ENCODE results near the gene RPRD1A. TPM values are rescaled to one million over a fixed set of nuclear protein-coding genes. Genes with fewer than 3 reads are reported as not detected.

Gene RPRD1A
- total RNA-seq, 1 experiment from 2014 or later: 31.4 TPM

DNA sequence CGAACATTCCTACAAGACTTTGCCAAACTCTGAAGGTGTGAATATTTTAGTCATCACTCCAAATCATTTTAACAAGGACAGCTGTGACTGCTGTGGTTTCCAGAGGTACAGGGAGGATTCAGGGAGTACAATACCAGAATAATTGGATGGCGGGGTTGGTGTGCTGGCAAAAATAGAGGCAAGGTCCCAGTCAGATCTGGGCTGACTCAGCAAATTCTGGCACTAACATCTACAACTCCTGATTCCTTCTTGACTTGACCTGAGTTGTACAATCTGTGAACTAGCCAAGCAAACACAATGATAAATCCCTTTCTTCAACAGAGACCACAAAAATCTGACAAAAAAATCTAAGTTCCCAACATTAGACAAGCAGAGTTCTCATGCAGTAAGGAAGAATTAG is 54.5 kb downstream of the RPRD1A start:
- H3K9me3 ChIP-seq: no peaks in the 10 kb centered on the region
- H3K27me3 ChIP-seq: no peaks in the 10 kb centered on the region
- H3K36me3 ChIP-seq: no peaks in the 10 kb centered on the region
- no peak for DNase-seq
- no peak overlapping the region for H3K4me3 ChIP-seq

DNA sequence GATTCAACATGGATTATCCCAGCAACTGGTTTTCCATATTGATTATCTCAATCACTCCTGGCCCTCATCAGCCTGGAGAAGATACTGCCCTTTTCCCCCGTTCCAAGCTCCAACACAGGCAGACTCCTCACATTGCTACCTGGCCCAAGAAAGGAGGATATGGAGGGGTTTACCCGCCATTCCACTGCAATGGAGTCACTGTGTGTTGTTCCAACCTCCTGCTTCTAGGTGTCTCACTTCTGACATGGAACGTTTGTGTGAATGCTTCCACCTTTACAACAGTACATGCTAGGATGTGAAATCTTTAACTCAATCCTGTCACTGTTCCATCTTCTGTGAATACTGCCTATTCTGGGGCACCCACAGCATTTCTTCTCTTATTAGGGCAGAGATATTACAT is 58.1 kb downstream of the RPRD1A start:
- Histone ChIP-seq H3K27me3 (no peaks in the 10 kb centered on the region), H3K9me3 (no peaks in the 10 kb centered on the region), H3K36me3 (no peaks in the 10 kb centered on the region), H3K4me3 (no peak overlapping the region)
- DNase-seq: no peak

DNA sequence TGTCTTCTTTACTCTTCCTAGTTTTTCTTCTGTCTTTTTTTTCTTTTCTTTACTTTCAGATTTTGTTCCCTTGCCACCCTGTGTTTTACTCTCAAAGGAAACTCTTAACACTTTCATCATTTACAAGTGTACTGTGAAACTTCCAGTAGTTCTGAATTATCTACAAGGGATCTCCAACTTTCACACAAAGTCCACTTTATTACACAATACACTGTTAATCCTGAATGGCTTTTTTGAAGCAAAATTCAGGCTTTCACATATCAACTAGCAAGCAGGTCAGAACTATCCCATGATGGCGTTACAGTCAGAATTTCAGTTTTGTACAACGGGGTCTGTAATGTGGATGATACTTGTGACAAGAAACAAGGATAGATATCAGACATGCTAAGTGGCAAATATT is 60.4 kb downstream of the RPRD1A start:
- DNase-seq: no peak
- no peaks in the 10 kb centered on the region for H3K27me3 ChIP-seq

DNA sequence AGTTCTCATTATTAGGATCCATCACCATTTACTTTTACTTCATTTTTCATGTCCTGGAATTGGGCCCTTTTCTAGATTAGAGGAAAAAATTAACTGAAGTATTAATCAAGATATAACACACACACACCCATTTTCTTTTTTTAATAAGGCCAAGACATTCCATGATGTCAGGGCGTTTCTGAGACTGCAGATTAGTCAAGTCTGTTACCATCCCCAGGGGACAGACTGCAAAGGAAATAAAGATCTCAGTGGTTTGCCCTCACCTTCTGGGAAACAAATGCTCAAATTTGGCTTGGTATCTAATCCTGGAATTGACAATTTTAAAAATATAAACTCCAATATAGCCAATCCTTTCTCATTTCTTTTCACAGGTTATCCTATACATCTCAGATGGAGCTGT is 67.4 kb downstream of the RPRD1A start:
- Histone ChIP-seq H3K4me3 (no peak overlapping the region), H3K36me3 (no peaks in the 10 kb centered on the region), H3K9me3 (no peaks in the 10 kb centered on the region), H3K27me3 (no peaks in the 10 kb centered on the region)
- DNase-seq: no peak

More for the DNA sequence above, 60.4 kb downstream of the RPRD1A start:
- H3K36me3 ChIP-seq: no peaks in the 10 kb centered on the region
- no peak overlapping the region for H3K4me3 ChIP-seq
- H3K9me3 ChIP-seq: no peaks in the 10 kb centered on the region

DNA sequence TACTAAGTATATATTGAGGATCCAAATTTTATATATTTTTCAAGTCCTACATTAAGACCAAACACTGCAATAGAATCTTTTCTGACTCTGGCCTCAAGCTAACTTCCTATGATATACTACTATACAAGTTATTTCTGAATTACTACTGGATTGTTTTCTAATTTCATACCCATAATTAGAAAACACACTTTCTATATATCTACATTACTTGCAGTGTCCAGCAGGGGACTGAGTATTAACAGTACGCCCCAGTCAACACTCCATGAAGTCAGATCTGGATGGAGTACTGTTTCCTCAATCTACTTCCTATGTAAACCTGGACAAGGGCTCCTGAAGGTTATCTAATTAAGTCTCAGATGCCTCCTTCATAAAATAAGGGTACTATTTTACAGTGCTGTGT is 68.4 kb downstream of the RPRD1A start:
- Histone ChIP-seq H3K36me3 (no peaks in the 10 kb centered on the region), H3K27me3 (no peaks in the 10 kb centered on the region), H3K9me3 (no peaks in the 10 kb centered on the region), H3K4me3 (no peak overlapping the region)
- DNase-seq: no peak

DNA sequence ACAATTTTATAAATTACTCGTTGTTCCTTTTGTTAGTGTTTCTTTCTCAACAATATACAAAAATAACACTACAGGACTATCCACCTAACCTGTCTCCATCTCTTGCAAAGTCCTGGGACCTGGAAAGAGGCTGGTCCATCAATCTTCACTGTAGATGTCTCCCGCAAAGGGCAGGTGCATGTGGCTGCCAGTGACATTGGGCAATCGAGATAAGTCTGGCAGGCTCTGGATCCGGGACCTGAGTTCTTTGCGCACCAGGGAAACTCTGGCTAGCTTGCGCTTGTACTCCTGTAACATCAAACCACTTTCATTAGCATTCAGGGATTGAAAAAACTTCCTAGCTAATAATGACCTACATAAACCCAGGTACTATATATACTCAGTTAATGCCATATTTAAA is 74.3 kb downstream of the RPRD1A start:
- Histone ChIP-seq H3K36me3 (no peaks in the 10 kb centered on the region), H3K4me3 (no peak overlapping the region), H3K9me3 (no peaks in the 10 kb centered on the region), H3K27me3 (no peaks in the 10 kb centered on the region)
- DNase-seq: no peak

DNA sequence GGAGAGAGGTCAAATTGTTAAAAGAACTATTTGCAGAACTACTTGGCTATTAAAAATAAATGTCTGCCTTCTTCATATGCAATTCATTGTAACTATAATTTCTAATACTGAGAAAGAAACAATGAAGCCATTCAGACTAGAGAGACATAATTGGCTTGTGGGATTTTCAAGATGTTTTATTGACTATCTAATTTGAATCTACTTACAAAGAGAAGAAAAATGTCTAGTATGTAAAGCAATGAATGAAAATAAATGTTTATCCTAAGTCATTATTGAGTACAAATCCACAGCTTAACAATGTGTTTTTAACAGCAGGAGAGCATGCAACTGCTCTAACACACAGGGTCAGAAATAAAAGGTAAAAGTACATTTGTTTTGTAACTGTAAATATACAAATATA is 75.7 kb downstream of the RPRD1A start:
- H3K36me3 ChIP-seq: no peaks in the 10 kb centered on the region
- H3K27me3 ChIP-seq: no peaks in the 10 kb centered on the region
- H3K4me3 ChIP-seq: no peak overlapping the region
- H3K9me3 ChIP-seq: no peaks in the 10 kb centered on the region
- no peak for DNase-seq

DNA sequence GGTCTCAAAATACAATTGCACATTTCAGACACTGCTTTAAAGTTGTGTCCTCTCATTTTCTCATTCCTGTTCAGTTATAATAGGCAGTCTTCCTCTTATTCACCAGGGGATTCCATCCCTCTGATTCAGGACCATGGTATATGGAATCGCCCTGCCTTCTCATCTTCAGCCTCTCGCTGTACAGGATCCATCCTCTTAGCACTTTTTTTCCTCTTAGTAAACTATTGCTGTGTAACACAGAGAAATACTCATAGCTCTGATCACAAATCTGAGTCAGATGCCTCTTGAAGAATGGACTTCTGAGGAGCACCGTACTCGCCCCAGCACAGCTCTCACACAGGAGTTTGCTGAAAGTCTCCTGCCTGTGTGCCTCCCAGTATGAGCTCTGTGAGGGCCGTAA is 83.5 kb downstream of the RPRD1A start:
- Histone ChIP-seq H3K4me3 (no peak overlapping the region), H3K27me3 (no peaks in the 10 kb centered on the region), H3K9me3 (no peaks in the 10 kb centered on the region), H3K36me3 (peaks cover 23% of the 10 kb centered on the region)
- no peak for DNase-seq

DNA sequence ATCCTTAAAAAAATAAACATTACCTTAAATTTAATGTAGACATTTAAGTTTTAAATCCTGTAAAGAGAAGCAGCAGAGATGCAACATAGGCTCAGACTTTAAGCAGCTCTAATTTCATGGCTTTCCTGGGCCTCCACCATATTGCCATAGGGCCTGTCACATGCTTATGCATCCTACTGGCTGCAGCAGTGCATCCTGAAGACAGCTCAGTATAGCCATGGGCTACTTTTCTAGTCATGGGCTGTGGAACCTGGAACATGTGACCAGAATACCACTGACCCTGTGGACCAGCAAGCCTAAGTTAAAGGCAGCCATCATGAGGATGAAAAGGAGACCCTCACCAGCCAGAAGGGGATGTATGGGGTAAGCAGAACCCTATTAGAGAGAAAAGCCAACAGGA is 84.2 kb downstream of the RPRD1A start:
- DNase-seq: no peak
- H3K4me3 ChIP-seq: no peak overlapping the region
- peaks cover 30% of the 10 kb centered on the region for H3K36me3 ChIP-seq
- no peaks in the 10 kb centered on the region for H3K27me3 ChIP-seq
- no peaks in the 10 kb centered on the region for H3K9me3 ChIP-seq

DNA sequence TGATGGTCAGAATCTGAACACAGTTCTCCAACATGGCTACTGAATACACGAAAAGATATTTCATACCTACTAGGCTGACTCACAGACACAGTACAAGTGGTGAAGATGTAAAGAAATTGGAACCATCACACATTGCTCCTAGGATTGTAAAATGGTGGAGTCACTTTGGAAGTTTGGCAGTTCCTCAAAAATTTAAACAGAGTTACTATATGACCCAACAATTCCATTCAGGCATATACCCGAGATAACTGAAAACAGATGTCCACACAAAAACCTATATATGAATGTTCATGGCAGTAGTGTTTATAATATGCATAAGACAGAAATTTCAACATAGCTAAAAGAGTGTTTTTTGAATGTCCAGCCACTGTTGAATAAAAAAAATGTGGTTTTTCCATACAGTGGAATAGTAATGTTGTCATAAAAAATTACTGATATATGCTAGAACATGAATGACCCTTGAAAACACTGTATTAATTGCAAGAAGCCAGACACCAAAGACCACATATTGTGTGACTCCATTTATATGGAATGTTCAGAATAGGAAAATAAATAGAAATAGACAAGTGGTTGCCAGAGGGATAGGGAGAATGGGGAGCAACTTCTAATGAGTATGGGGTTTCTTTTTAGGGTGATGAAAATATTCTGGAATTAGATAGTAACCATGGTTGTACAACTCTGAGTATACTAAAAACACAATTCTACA is 84.8 kb downstream of the RPRD1A start:
- Histone ChIP-seq H3K27me3 (no peaks in the 10 kb centered on the region), H3K36me3 (peaks cover 36% of the 10 kb centered on the region), H3K9me3 (no peaks in the 10 kb centered on the region), H3K4me3 (no peak overlapping the region)
- DNase-seq: no peak

DNA sequence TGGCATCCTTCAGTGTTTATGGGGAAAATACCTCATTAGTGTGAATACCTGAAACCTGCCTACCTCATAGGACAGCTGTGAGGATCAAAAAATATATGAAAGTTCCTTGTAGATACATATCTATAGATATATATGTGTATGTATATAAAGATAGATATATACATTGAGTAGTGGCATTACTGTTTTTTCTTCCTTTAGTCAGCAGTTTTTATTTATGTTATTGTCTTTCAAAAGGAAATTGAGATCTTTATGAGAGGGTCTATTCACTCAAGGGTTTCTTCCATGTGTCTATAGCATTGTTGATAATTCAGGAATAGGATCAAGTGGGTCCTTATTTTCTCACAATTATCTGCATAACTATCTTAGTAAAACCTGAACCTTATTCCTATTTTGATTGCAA is 88.2 kb downstream of the RPRD1A start:
- no peak for DNase-seq
- Histone ChIP-seq H3K36me3 (peaks cover 65% of the 10 kb centered on the region), H3K9me3 (no peaks in the 10 kb centered on the region), H3K4me3 (no peak overlapping the region), H3K27me3 (no peaks in the 10 kb centered on the region)

DNA sequence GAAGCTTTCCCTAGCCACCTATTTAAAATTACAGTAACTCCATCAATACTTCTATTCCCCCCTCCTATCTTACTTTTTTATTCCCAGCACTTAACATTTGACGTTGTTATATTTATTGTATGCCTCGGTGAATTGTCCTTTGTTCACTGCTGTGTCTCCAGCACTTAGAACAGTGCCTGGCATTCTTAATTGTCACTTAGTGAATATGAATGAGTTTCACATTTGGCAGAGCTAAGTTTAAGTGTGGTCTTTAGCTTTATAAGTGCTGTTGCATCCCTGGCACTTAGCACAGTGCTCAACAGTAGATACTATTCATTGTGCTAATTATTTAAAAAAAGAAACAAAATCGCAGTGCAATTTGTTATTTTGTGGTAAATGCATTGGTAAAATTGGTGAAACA is 93.2 kb downstream of the RPRD1A start:
- no peak for DNase-seq
- Histone ChIP-seq H3K9me3 (no peaks in the 10 kb centered on the region), H3K4me3 (no peak overlapping the region), H3K27me3 (no peaks in the 10 kb centered on the region), H3K36me3 (peaks cover 48% of the 10 kb centered on the region)

DNA sequence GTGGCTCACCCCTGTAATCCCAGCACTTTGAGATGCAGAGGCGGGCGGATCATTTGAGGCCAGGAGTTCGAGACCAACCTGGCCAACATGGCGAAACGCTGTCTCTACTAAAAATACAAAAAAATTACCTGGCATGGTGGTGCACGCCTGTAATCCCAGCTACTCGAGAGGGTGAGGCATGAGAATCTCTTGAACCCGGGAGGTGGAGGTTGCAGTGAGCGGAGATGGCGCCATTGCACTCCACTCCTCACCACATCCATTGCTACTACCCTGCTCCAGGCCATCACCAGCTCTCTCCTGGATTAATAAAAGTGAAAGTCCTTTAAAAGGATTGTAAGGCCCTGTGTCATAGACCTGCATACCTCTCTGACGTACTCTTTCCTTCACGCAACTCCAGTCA is 93.7 kb downstream of the RPRD1A start:
- Histone ChIP-seq H3K4me3 (peak overlapping the region; percentile 88), H3K27me3 (no peaks in the 10 kb centered on the region), H3K36me3 (peaks cover 43% of the 10 kb centered on the region), H3K9me3 (no peaks in the 10 kb centered on the region)
- DNase-seq: no peak

DNA sequence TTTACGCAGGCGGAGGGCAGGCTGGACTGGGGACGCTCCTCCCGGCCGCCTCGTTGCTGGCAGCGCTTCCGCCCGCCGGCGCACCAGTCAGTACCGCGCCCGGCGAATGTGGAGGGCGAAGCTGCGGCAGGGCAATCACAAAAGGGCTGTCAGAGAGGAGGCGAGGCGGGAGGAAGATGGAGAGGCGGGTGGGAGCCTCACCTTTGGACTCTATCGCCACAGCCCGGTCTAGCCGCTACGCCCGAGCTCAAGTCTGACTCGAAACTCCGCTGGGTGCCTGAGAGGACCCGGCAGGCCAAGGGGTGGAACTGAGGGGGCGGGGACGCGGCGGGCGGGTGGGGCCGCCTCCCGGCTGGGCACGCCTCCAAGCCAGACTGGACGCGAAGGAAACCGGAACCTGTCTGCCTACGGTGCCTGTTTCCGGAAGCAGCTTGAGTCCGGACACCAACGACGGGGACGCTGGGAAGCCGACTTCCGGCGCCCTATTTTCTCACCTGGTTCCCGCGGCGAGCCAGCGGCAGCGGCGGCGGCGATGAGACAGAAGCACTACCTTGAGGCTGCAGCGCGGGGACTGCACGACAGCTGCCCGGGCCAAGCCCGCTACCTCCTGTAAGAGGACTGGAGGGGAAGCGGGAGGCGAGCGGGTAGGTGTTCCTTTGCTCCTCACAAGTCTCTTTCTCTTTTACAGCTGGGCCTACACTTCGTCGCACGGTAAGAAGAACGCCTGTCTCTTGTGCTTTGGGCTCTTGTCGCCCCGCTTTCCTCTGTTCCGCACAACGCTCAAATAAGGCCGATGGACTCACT is 95.0 kb downstream of the RPRD1A start, which contains the start of gene RMP24:
Gene RMP24, plus strand, starts transcription at position 483 of the 804 bp plus-strand sequence.
- H3K4me3 ChIP-seq: peak within 1 kb of the TSS; percentile 88
- no peaks in the 10 kb centered on the region for H3K27me3 ChIP-seq
- peaks cover 30% of the 10 kb centered on the region for H3K36me3 ChIP-seq
- peak; percentile 87 for DNase-seq
- no peaks in the 10 kb centered on the region for H3K9me3 ChIP-seq

DNA sequence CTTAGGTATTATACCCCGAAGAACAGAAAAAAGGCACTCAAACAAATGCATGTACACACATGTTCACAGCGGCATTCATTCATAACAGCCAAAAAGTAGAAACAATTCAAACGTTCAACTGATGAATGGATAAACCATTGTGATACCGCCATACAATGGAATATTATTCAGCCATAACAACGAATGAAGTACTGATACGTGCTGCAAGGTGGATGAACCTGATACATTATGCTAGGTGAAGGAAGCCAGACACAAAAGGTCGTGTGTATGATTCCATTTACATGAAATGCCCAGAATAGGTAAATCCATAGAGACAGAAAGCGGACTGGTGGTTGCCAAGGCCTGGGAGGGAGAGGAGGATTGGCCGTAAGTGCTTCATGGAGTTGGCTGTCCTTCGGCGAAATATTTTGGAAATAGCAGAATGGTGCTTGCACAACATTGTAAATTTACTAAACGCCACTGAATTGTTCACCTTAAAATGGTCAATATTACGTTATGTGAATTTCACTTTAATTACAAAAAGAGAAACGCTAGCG is 95.6 kb downstream of the RPRD1A start:
- Histone ChIP-seq H3K4me3 (peak overlapping the region; percentile 88), H3K9me3 (no peaks in the 10 kb centered on the region), H3K27me3 (no peaks in the 10 kb centered on the region), H3K36me3 (peaks cover 26% of the 10 kb centered on the region)
- no peak for DNase-seq

DNA sequence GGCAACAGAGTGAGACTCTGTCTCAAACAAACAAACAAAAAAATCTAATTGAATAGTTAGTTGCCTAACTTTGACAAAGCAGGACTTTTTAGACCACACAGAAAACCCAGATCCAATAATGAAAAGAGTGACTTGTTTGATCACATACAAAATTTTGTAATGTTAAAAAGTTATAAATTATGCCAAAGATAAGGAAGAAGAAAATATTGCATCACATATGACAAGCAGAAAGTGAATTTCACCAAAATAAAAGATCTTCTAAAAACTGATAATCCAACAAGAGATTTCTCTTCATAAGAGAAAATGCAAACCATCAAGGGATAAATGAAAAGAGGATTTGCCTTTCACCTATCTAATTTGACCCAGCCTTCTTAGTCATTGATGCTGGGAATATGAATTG is 97.7 kb downstream of the RPRD1A start:
- H3K27me3 ChIP-seq: no peaks in the 10 kb centered on the region
- H3K9me3 ChIP-seq: no peaks in the 10 kb centered on the region
- peaks cover 8% of the 10 kb centered on the region for H3K36me3 ChIP-seq
- no peak for DNase-seq
- no peak overlapping the region for H3K4me3 ChIP-seq

DNA sequence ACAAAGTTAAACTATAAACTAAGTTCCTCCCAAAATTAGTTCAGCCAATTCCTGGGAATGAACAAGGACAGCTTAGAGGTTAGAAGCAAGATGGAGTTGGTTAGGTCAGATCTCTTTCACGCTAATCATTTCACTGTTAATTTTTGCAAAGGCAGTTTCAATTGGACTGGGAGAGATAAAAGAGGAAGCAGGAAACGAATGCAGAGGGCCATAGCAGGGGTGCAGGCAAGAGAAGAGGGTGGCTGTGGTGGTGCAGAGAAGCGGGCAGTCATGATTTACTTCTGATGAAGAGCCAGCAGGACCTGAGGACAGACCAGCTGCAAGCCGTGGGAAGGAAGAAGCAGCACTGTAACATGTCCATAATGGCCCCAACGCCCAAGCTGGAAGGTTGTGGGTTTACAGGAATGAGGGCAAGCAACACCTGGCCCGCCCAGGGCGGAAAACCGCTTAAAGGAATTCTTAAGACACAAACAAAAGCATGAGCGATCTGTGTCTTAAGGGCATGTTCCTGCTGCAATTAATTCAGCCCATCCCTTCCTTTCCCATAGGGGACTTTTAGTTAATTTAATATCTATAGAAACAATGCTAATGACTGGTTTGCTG is 99.0 kb downstream of the RPRD1A start:
- Histone ChIP-seq H3K27me3 (no peaks in the 10 kb centered on the region), H3K4me3 (no peak overlapping the region), H3K36me3 (no peaks in the 10 kb centered on the region), H3K9me3 (no peaks in the 10 kb centered on the region)
- DNase-seq: no peak

All from MG63 (cell line).